Lower lobe of right lung (tissue), 2 donors: ENCODE data around the gene HOXD8. TPM values are rescaled to one million over a fixed set of nuclear protein-coding genes. Genes with fewer than 3 reads are reported as not detected.

ENCODE experiments used
- ATAC-seq, 2 donors: fragments of 200-7000 bp; cut with Tn5 transposase; one replicate each; pipeline ENCODE4 v1.9.1; 2020 to 2022; ENCODE audit warnings: mild to moderate bottlenecking in 2 of 2, moderate library complexity in 2 of 2
- DNase-seq: peaks from one replicate; pipeline ENCODE4 v3.0.0-alpha.2; 2020
- H3K27ac ChIP-seq: fragments of 200-600 bp; one replicate; pipeline ENCODE4 v1.8.0; 2022
- H3K27me3 ChIP-seq: fragments of 200-600 bp; one replicate; pipeline ENCODE4 v1.8.0; 2022; ENCODE audit warnings: low read depth
- H3K36me3 ChIP-seq: fragments of 200-600 bp; one replicate; pipeline ENCODE4 v1.8.0; 2022; ENCODE audit warnings: mild to moderate bottlenecking
- H3K4me1 ChIP-seq: fragments of 200-600 bp; one replicate; pipeline ENCODE4 v1.8.0; 2022
- H3K4me3 ChIP-seq: fragments of 200-600 bp; one replicate; pipeline ENCODE4 v1.8.0; 2022; ENCODE audit warnings: mild to moderate bottlenecking
- H3K9me3 ChIP-seq: fragments of 200-600 bp; one replicate; pipeline ENCODE4 v1.8.0; 2022
- CTCF ChIP-seq: fragments of 200-600 bp; IDR thresholded peaks from one replicate; pipeline ENCODE4 v1.8.0; 2022; ENCODE audit warnings: antibody characterized with exemption, mild to moderate bottlenecking
- intact Hi-C: fragments of 100-400 bp; cut with DNase I; formaldehyde crosslinking; loops from one replicate; pipeline ENCODE4 v1.11.0; 2022
- total RNA-seq: library from RNA; stranded (reverse); fragmentation: NEBNext Ultra II Directional; extraction: Animal tissue kit (Norgen Biotek cat#: 25700); gene quantifications from one replicate; pipeline ENCODE4 v1.2.1, GENCODE V29; 2021
- donor health status: DM: no; HTN: yes; CAD: no; lungs with severe emphysema.

The HOXD8 gene
- total RNA-seq, 1 donor from 2014 or later, result 2.3 TPM

- no peak for TF ChIP-seq CTCF
- Histone ChIP-seq H3K4me3 (no peak overlapping the region), H3K36me3 (no peaks in the 10 kb centered on the region), H3K27me3 (peaks cover 100% of the 10 kb centered on the region), H3K4me1 (peaks cover 26% of the 10 kb centered on the region), H3K27ac (no peak overlapping the region), H3K9me3 (no peaks in the 10 kb centered on the region)
- ATAC-seq (no peak), DNase-seq (no peak)
- intact Hi-C loops, result no loop called here
These were observed 32.5 kb downstream of the HOXD8 start for GRCh38 chr2:176161825-176162626.

- no peaks in the 10 kb centered on the region for H3K9me3 ChIP-seq
- intact Hi-C loops, result no loop called here
- H3K27ac ChIP-seq, result no peak overlapping the region
- DNase-seq (no peak), ATAC-seq (no peak)
- TF ChIP-seq CTCF, result no peak
- no peaks in the 10 kb centered on the region for H3K36me3 ChIP-seq
- no peak overlapping the region for H3K4me3 ChIP-seq
- H3K27me3 ChIP-seq, result peaks cover 100% of the 10 kb centered on the region
- peaks cover 19% of the 10 kb centered on the region for H3K4me1 ChIP-seq
These were observed 33.6 kb downstream of the HOXD8 start for GRCh38 chr2:176162911-176163671.

- H3K4me1 ChIP-seq, result peaks cover 19% of the 10 kb centered on the region
- H3K36me3 ChIP-seq, result no peaks in the 10 kb centered on the region
- no peaks in the 10 kb centered on the region for H3K9me3 ChIP-seq
- H3K27me3 ChIP-seq, result peaks cover 100% of the 10 kb centered on the region
- H3K27ac ChIP-seq, result no peak overlapping the region
- no peak for DNase-seq
- ATAC-seq, result no peak
- TF ChIP-seq CTCF, result no peak
- no peak overlapping the region for H3K4me3 ChIP-seq
- intact Hi-C loops, result no loop called here
These were observed 34.2 kb downstream of the HOXD8 start for GRCh38 chr2:176163672-176164056.

- intact Hi-C loops, result no loop called here
These were observed 34.7 kb downstream of the HOXD8 start for GRCh38 chr2:176164201-176164600.

More at GRCh38 chr2:176164201-176164600, 34.7 kb downstream of the HOXD8 start:
- DNase-seq, result no peak
- no peak for ATAC-seq
- no peak for TF ChIP-seq CTCF
- Histone ChIP-seq H3K36me3 (no peaks in the 10 kb centered on the region), H3K27me3 (peaks cover 100% of the 10 kb centered on the region), H3K4me3 (no peak overlapping the region), H3K9me3 (no peaks in the 10 kb centered on the region), H3K4me1 (peaks cover 15% of the 10 kb centered on the region), H3K27ac (no peak overlapping the region)
